GM18505 (cell line): ENCODE data around the gene KREMEN1.
A peak's percentile ranks its signal among the peaks of the same experiment; 100 is the strongest.

ENCODE experiments used
- ATAC-seq: cut with Tn5 transposase; IDR thresholded peaks from one replicate; pipeline ENCODE4 v1.9.1; 2021; ENCODE audit not compliant: unreplicated experiment
- POLR2A ChIP-seq: IDR thresholded peaks from 4 replicates; pipeline ENCODE4 v1.6.1; 2011; ENCODE audit warnings: borderline replicate concordance; ENCODE audit not compliant: insufficient read depth, insufficient read length; ENCODE audit errors: extremely low read depth

KREMEN1 gene

GRCh38 chr22:29154364-29155048 lies 81.7 kb downstream of the KREMEN1 start:
- no peak for TF ChIP-seq POLR2A
- ATAC-seq: no peak

DNA sequence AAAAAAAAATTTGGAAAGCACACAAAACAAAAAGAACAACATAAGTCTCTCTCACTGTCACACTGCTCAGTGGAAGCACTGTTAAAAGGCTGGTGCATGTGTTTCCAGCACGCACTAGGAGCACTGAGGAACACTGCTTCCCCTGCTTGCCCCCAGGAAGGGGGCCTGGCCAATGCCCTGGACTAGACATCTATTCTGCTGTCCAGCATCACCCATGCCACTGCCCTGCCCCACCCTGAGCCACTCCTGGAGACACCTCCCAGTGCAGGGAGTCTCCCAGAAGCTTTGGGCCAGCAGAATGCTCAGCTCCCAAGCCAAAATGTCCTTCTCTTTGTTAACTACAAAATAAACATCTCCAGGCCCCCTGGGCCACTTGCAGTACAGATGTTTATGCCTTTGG lies 83.1 kb downstream of the KREMEN1 start:
- no peak for TF ChIP-seq POLR2A
- ATAC-seq: no peak

GRCh38 chr22:29156507-29156906 lies 83.7 kb downstream of the KREMEN1 start:
- no peak for TF ChIP-seq POLR2A
- no peak for ATAC-seq

GRCh38 chr22:29157759-29158535 lies 85.1 kb downstream of the KREMEN1 start:
- TF ChIP-seq POLR2A: no peak
- ATAC-seq: no peak

- TF ChIP-seq POLR2A: no peak
- ATAC-seq: no peak
Measured at GRCh38 chr22:29158546-29158945, 85.7 kb downstream of the KREMEN1 start.

GRCh38 chr22:29163808-29164207 lies 91.0 kb downstream of the KREMEN1 start:
- no peak for TF ChIP-seq POLR2A
- no peak for ATAC-seq

- no peak for TF ChIP-seq POLR2A
- ATAC-seq: no peak
Measured at GRCh38 chr22:29165321-29166060, 92.7 kb downstream of the KREMEN1 start.

GRCh38 chr22:29166180-29166579 lies 93.3 kb downstream of the KREMEN1 start:
- no peak for ATAC-seq
- TF ChIP-seq POLR2A: no peak

DNA sequence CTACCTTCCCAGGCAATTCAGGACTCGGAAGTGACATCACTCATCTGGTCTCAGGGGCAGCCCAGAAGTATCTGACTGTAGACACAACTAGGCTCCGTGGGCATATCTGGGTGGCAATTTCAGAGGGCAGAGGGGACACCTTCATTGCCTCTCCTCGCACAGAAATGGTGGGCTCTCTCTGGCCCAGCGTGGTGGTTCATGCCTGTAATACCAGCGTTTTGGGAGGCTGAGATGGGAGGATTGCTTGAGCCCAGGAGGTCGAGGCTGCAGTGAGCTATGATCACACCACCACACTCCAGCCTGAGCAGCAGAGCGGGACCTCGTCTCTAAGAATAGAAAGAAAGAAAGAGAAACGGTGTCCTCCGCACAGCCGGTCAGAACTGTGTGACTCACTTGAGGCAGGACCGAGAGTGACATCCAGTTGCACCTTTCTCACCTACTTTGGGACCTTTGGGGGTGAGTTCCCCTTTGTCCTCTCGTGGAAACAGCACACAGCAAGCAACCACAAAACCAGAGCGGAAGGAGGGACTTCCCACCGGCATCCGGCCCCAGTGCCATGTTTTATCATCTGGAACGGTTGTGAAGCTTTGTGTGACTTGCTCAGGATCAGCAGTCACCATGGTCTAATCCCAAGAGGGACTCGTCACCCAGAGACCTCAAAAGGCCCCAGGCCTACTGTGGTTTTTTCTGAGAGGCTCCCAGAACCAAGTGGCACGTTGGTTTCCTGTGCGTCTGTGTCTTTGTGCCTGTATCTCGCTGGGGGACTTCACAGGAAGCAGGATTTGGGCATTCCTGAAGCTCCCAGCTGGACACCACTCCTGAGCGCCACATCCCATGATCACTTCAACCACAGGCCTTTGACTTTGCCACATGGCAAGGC lies 94.4 kb downstream of the KREMEN1 start:
- peak; percentile 89 for ATAC-seq
- no peak for TF ChIP-seq POLR2A

DNA sequence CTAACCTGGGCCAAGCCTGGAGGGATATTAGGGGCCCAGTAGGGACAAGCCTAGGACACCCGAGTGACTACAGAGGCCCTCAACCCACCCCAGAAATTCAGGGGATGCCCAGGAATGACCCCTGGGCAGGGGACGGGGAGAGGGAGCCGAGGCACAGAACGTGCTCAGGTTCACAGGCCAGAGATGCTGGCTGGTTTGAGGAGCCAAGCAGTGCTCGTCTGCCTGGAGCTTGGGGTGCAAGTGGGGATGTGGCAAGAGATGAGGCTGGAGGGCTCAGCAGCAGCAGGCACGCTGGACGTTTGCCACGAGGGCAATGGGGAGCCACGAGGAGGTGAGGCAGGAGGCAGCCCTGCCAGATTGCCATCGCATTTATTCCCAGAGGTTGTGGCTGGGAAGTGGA lies 98.9 kb downstream of the KREMEN1 start:
- no peak for TF ChIP-seq POLR2A
- ATAC-seq: no peak

GRCh38 chr22:29172216-29172615 lies 99.4 kb downstream of the KREMEN1 start:
- ATAC-seq: no peak
- TF ChIP-seq POLR2A: no peak

GRCh38 chr22:29175312-29175835 lies 102.5 kb downstream of the KREMEN1 start:
- TF ChIP-seq POLR2A: no peak
- no peak for ATAC-seq
